Activated effector memory CD4-positive, alpha-beta T cell treated with Interleukin-2 at 50 U/mL for 16 hours (primary cell): ENCODE results near the gene CST6.

Source experiments
- DNase-seq: peaks from one replicate; pipeline ENCODE4 v3.0.0-alpha.2; 2020

Gene CST6, protein sequence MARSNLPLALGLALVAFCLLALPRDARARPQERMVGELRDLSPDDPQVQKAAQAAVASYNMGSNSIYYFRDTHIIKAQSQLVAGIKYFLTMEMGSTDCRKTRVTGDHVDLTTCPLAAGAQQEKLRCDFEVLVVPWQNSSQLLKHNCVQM

DNA sequence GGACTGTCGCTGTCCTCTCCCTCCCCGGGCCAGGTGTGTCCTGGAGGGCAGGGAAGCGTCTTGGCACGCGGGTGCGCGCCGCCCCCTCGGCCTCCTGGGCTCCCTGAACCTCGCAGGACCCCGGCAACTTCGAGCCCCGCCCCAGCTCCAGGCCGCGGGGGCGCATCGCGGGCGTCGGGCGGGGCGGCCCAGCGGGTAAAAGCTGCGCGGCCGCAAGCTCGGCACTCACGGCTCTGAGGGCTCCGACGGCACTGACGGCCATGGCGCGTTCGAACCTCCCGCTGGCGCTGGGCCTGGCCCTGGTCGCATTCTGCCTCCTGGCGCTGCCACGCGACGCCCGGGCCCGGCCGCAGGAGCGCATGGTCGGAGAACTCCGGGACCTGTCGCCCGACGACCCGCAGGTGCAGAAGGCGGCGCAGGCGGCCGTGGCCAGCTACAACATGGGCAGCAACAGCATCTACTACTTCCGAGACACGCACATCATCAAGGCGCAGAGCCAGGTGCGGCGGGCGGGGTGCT, at the start of gene CST6:
Gene CST6, plus strand, starts transcription at position 224 of the 519 bp plus-strand sequence. Its CDS starts 37 bp downstream, at position 261.
- no peak for DNase-seq

DNA sequence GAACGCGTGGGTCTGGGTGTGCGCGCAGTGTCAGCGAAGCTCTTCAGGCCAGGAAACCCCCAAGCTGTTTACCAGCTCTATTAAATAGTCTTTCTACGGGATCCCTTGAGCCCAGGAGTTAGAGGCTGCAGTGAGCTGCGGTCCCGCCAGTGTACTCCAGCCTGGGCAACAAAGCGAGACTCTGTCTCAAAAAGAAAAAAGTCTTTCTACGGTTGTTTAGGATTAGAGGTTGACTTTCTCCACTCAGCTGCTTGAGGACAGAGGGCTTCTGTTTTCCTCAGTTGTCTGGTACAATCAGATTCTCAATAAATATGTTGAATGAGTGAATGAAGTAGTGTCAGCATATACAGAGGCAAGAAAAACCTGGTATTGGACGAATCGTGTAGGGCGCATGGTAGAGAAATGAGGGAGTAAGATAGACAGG, 49.7 kb upstream of the CST6 start:
- no peak for DNase-seq

DNA sequence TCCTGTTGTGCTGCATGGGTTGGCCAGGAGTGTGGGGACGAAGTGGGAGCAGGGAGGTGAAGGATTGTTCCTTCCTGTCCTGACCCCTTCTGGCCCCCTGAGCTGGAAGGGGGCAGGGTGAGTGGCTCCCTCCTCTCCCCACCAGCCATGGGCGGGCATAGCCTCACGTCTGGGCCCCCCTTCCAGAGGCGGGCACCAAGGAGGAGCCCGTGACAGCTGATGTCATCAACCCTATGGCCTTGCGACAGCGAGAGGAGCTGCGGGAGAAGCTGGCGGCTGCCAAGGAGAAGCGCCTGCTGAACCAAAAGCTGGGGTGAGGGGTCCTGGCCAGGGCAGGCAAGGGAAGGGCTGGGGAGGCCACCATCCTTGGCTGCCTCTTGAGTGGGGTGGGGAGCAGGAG, 46.9 kb upstream of the CST6 start:
- no peak for DNase-seq

DNA sequence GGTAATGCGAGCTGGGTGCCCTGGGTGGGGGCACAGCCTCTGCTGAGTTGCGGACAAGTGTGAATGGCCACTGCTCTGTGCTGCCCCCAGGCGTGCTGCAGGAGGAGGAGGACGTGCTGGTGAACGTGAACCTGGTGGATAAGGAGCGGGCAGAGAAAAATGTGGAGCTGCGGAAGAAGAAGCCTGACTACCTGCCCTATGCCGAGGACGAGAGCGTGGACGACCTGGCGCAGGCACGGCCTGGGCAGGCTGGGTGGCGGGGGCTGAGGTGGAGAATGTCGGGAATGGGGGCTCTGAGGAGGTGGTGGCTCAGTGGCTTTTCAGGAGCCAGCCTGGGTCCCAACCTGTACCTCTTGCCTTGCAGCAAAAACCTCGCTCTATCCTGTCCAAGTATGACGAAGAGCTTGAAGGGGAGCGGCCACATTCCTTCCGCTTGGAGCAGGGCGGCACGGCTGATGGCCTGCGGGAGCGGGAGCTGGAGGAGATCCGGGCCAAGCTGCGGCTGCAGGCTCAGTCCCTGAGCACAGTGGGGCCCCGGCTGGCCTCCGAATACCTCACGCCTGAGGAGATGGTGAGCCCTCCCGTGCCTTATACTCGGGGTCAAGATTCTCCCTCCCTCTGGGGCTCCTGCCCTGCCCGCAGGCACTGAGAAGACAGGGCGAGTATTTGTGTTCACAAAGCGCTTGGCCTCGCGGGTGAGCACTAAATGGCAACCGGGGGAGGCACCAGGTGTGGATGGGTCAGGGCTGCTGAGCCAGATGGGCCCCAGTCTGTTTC, 45.6 kb upstream of the CST6 start:
- DNase-seq, result no peak

DNA sequence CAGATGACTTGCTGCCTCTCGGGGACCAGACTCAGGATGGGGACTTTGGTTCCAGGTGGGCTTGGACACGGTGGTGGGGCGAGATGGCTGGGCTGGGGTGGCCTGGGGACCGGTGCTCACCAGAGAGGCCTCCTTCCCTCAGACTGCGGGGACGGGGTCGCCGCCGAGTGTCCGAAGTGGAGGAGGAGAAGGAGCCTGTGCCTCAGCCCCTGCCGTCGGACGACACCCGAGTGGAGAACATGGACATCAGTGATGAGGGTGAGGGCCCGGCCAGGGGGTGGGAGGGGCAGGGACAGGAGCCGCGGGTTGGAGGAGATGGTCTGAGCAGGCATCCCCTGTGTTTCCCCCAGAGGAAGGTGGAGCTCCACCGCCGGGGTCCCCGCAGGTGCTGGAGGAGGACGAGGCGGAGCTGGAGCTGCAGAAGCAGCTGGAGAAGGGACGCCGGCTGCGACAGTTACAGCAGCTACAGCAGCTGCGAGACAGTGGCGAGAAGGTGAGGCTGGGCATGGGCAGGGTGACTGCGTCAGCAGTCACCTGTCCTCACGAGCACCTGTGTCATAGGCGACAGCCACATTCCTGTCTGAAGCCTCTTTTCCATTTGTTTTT, 44.4 kb upstream of the CST6 start:
- DNase-seq, result no peak

DNA sequence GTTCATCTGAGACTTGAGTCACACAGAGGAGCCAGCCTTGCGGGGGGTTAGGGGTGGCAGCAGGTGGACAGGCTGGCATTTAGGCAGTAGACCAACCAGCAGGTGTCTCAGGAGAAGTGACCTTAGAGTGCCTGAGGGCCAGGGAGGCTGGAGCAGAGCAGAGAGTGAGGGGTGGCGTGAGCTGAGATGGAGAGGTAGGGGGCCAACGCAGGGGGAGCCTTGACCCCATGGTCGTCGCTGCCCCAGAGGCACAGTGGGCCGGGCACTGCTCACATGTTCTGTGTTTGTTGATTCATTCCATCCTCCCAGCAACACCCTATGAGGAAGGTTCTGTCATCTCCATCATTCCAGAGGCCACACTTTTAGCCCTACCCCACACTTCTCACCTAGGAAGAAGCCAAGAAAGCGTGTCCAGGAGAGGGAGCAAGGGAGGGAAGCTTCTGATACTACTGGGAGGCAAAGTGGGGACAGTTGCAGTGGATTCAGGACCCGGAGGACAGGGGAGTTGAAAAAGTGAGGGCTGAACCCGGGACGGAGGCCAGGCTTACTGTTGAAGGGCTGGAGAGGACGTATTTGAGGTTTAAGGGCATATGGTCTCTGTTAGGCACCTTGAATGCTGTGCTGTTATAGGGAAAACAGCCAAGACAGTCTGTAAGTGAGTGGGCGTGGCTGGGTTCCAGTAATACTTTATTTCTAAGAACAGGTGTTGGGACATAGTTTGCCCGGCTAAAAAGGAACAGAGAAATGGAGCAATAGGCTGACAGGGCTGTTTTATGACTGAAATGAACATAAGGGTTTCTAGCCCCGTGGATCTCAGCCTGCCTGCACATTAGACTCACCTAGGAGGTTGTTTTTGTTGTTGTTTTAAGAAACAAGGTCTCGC, 43.0 kb upstream of the CST6 start:
- no peak for DNase-seq

DNA sequence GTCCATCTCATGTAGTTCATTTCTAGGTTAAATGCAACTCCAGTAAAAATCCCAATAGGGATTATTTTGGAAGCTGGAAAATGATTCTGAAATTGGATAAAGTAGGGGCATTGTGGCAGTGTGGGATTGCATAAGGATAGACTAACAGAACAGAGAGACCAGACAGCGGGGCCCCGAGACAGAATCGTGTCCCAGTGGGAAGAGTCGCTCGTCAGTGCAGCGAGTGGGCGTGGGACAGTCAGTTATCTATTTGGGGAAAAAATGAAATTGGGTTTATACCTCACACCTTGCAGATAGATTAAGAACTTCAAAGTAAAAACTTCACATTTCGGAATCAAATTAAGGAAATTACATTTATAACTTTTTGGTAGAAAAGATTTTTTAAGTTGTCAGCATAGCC, 39.7 kb upstream of the CST6 start:
- no peak for DNase-seq

DNA sequence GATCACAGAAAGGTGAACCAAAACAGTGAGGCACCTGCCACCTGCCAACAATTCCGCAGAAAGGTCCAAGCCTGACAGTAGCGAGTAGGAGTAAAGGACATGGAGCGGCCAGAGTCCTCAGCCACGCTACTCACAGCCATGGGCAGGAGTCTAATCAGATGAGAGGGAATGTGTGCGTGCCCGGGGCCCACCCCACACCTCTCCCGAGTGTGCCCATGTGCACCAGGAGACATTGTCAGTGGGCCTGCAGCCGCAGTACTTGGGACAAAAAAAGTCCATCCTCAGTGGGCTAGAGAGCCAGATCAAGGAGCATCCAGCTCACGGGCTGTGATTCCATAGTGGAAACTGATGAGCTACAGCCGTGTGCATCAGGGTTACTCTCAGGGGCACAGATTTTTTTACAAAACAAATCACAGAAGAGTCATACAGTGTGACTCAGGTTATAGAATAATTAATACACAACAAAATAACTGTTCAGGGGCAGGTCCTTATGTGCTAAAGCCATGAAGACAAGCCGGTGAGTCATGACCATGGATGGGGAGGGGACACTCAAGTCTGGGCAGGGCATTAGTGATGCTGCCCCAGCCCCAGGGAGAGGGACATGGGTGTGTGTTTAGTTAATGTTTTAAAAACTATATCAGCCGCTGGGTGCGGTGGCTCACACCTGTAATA, 38.2 kb upstream of the CST6 start:
- no peak for DNase-seq

DNA sequence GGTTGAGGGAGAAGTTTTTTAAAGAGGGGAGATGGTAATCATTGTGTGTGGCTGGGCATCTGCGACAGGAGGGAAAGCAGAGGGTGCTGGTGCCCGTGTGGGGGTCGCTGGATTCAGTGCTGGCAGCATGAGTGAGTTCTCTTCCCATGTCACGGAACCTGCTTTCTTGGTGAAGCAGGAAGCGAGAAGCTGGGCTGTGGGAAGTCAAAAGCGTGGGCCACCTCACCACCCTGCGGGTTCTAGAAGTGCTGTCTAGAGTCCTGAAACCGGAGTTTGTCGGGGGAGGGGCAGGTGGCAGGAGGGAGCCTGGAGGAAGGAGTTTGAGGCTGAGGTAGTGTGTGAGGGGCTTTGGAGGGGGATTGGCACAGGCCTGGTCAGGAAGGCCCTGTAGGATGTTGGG, 36.0 kb upstream of the CST6 start:
- no peak for DNase-seq

DNA sequence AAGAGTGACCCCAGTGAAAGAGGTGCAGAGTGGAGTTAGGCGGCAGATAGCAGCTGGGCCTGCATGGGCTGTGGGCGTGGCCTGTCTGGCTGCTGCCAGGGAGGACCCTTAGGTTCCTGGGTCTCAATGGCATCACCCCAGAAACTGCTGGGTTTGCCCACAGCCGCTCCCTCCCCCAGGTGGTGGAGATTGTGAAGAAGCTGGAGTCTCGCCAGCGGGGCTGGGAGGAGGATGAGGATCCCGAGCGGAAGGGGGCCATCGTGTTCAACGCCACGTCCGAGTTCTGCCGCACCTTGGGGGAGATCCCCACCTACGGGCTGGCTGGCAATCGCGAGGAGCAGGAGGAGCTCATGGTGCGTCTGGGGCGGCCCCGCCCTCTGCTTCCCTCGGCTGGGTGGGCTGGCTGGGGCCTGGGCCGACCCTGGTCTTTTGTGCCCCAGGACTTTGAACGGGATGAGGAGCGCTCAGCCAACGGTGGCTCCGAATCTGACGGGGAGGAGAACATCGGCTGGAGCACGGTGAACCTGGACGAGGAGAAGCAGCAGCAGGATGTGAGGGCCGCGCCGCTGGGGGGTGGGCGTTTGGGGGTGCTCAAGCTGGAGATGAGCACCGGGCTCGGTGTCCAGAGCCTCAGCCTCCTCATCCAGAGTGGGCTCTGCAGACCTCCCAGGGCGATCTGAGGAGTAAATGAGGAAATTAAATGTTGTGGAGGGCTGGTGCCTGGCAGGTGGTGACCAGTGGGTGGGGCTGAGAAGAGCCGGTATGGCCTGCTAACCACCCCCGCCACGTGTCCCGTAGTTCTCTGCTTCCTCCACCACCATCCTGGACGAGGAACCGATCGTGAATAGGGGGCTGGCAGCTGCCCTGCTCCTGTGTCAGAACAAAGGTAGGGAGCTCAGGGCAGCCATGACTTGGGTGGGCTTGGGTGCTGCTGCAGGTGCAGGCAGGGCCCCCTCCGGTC, 35.3 kb upstream of the CST6 start:
- no peak for DNase-seq

DNA sequence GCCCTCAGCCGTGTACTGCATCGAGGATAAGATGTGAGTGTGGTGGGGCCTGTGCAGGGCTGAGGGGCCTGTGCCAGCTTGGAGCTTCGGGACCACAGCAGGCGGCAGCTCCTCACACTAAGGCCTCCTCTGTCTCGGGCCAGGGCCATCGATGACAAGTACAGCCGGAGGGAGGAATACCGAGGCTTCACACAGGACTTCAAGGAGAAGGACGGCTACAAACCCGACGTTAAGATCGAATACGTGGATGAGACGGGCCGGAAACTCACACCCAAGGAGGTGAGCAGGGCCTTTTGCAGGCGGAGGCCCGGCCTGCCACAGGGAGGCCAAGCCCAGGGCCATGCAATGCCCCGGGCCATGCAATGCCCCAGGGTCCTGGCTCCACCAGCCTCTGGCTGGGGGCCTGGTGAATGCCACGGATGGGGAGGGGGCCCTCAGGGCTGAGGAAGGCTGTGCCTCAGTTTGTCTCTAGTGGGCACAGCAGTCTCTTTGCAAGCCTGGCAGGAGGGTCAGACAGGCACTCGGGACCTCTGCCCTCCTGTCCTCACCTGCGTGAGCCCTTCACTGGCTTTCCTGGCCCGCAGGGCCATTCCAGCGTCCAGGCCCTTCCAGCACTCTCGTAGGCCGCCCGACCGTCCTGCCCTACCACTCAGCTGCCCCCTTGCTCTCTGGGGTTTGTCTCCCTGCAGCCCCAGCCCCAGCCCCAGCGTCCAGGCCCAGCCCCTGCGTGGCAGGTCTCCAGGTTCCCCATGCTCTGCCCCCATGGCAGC, 34.0 kb upstream of the CST6 start:
- DNase-seq, result no peak

DNA sequence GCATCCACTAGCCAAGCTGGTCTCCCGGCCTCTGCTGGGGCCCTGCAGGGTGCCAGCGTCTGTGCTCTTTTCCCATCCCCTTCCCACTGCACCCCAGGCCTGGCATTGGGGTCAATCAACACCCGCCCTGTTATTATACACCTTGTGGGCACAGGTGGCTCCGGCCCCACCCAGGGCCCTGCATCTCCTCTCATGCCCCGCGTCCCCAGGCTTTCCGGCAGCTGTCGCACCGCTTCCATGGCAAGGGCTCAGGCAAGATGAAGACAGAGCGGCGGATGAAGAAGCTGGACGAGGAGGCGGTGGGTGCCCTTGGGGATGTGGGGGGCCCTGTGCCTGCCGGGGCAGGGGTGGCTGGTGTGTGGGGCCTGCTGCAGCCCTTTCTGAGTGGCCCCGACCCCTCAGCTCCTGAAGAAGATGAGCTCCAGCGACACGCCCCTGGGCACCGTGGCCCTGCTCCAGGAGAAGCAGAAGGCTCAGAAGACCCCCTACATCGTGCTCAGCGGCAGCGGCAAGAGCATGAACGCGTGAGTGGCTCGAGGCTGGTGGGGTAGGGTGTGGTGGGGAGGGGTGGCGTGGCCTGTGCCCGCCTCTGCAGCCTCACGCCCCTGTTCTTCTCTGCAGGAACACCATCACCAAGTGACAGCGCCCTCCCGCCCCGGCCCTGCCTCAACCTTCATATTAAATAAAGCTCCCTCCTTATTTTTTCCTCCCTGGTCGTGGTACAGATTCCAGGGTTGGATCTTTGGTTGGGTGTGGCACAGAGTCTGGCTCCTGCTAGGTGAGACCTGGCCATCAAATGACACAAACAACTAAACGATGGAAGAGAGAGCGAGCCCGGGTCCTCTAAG, 33.2 kb upstream of the CST6 start:
- no peak for DNase-seq

DNA sequence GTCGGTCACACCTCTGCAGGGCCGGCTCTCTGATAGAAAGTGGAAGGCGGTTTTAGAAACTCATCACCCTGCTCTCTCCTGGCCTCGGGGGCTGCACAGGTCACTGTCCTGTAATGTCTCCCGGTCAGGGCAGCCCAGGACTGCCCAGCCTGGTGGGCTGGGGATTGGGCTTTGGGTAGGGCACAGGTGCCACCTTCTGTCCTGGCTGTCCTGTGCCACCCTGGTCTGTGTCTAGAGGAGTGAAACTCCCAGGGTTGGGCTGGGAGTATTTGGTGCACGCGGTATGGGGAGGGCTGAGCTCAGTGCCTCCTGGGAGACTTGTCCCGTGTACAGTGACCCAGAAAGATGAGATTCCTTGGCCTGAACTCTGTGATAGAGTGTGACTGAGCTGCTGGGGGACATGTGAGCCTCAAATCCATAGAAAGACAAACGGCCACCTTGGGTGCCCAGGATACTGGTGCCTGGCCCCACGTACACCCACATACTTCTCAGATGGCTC, 32.5 kb upstream of the CST6 start:
- DNase-seq, result no peak

DNA sequence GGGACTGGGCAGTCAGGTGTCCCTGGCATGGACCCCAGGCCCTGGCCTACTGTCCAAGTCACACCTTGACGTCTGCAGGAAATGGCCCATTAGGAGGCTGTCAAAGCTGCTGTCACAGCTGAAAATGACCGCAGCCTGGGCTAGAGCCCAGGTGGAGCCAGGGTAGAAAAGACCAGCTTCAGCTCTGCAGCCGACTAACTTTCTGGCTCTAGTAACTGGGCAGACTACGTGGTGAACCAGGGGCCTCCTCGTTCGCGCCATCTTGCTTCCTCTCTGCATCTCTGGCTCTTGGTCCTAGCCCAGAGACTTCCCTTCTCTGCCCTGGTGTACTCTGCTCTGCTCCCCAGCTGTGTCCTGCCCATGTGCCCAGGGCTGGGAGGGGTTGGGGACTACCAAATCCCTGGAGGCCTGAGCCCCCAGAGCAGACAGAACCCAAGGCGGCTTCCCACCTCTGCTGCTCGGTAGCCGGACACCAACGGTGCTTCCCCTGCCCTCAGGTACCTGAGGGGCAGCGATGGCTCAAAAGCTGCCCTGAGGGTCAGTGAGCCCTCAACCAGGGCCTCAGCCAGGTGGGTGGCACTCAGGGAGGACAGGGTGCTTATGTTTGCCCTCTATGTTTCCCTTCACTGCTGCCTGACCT, 30.6 kb upstream of the CST6 start:
- no peak for DNase-seq

DNA sequence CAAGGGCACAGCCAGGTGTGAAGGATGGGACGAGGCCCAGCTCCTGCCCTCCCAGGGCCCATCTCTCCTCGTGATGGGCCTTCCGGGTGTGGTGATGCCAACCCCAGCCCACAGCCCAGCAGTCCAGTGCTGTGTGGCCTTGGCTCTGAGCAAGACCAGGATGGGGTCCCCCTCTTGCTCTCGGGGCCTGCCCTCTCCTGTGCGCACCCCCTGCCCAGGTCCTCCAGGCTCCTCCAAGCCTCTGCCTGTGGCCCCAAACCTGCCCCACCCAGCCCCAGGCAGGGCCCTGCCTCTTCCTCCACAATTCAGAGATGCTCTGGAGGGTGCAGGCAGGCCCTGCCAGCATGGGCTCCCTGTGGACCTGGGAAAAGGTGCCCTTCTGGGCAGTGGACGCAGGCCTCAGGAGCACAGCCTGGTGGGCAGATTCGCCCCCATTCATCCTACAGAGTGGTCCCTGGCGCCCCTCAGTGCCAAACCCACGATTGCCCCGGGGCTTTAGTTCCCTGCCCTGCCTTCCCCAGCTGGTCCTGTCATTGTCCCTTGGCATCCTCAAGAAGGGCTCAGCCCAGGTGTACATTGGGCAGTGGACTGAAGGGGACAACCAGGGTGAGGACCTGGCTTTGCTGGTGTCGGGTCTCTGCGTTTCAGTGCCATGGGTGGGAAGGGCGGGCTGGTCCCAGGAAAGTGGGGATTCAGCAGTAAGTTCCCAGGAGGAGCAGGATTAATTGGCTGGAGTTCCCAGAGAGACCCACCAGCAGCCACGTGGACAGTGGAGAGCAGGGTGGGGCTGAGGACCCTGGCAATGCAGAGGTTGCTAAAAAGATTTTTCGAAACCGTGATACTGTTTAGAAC, 29.6 kb upstream of the CST6 start:
- DNase-seq, result no peak

DNA sequence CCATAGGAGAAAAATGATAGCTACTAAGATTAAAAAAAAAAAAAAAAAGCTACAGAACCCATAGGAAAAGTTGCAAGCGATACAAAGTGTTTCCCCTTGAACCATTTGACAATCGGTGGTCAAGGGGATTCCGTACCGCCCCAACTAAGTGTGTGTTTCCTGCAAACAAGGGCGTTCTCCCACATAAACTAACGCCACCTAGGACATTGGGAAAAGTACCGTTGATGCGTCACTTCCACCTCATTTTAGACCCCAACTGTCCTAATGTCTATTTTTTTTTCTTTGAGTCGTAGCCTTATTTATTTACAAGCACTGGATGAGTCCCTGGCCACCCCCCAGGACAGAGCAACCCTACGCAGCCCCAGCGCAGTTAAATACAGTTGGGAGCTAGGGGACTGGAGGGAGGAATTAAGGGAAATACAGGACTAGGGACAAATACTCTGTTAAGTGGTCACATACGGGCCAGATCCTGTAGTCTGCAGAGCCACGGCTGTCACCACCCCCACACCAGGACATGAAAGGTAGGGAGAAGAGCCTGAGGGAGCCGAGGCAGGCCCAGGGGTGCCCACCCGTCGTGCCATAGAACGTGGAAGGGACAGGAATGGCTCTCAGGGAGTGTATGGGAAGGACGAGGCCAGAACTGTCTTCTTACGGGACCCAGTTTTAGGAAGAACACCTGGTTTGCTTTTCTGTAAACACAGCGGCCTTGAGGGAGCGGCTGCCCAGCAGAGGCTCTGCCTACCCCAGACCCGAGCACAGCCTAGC, 28.8 kb upstream of the CST6 start:
- DNase-seq, result no peak

DNA sequence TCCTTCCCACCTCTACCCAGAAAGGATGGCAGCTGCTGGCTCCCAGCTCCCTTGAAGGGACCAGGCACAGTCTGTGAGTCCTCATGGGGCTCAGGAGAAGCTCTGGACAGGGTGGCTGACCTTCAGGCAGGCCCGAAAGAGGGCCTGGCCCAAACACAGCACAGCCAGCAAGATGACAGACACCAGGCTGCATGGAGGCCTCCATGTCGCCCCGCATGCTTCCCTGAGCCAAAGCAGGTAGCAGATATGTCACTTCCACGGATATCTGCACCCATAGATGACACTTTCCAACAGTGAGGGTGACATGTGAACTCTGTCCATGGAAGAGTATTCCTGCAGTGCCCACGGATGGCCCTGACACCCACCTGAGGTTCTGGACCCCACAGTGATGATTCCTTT, 28.2 kb upstream of the CST6 start:
- no peak for DNase-seq
